ENCODE data around the gene ADGRE1.
A peak's percentile ranks its signal among the peaks of the same experiment; 100 is the strongest.

ADGRE1 gene

GRCh38 chr19:6958791-6959190 lies 71.4 kb downstream of the ADGRE1 start:
- no peak for DNase-seq (ENCODE audit: low read depth)

DNA sequence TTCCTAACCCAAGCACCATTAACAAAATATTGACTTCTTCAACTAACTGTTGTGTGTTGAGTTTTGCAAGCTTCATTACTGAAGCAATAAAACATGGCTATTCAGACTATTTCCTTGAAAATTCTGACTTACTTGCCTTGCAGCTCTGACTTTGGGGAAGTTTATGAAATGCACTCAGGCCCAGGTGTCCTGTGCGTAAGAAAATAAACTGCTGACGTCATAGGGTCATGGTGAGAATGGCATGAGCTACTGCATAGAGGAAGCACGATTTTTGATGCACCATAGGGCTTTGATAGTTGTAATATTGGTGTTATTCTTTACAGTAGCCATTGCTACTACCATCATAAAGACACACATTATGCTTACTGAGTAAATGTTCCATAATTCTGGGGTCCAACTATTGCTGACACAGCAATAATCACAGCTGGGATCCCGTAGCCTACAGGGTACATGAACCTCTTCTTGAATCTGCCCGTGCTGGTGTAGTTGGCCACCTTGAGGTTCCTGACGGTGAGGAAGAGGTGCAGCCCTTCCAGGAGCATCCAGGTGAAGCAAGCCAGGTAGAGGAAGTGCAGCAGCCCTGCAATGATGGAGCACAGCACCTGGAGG lies 76.0 kb downstream of the ADGRE1 start:
- DNase-seq (ENCODE audit: low read depth), result no peak

GRCh38 chr19:6963937-6964336 lies 76.6 kb downstream of the ADGRE1 start:
- peak; percentile 26 for DNase-seq (ENCODE audit: low read depth)

- no peak for DNase-seq (ENCODE audit: low read depth)
Observed at GRCh38 chr19:6967967-6968366, 80.6 kb downstream of the ADGRE1 start.

- no peak for DNase-seq (ENCODE audit: low read depth)
Observed at GRCh38 chr19:6969490-6969889, 82.1 kb downstream of the ADGRE1 start.

GRCh38 chr19:6970021-6970420 lies 82.6 kb downstream of the ADGRE1 start:
- DNase-seq (ENCODE audit: low read depth), result no peak

- no peak for DNase-seq (ENCODE audit: low read depth)
Observed at GRCh38 chr19:6970443-6970842, 83.1 kb downstream of the ADGRE1 start.

DNA sequence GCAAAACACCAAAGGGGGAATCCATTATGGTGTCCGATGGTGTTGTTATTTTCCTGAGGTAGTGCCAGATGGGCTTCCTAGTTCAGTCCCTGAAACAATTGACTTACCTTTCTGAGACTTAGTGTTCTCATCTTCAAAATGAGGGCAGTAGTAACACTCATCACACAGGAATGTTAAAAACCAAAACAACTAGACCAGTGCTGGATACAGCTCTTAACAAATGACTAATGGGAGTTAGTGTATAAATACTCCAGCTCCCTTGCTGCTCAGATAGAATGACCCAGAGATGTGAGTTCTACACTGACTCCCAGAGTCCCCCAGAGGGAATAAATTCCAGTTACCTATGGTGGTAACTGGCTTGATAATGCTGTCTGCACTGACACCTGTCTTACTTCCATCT lies 84.0 kb downstream of the ADGRE1 start:
- no peak for DNase-seq (ENCODE audit: low read depth)

- no peak for DNase-seq (ENCODE audit: low read depth)
Observed at GRCh38 chr19:6976197-6976596, 88.8 kb downstream of the ADGRE1 start.

DNA sequence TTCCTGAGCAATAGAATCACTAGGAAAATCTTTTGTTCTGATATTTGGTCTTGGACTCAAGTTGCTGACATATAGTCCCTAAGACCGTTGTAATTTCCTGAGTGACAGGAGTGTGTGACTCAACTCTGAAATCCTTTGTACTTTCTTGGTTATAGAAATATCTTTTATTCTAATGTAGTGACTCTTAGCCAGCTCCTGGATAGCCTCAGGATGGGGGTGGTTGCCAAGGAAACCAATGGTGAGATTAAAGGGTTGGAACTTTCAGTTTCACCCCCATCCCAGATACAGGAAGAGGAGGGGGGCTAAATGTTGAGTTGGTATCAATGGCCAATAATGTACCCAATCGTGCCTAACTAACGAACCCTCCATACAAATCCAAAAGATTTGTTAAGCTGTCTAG lies 92.0 kb downstream of the ADGRE1 start:
- DNase-seq (ENCODE audit: low read depth), result no peak

- DNase-seq (ENCODE audit: low read depth), result no peak
Observed at GRCh38 chr19:6983448-6983847, 96.1 kb downstream of the ADGRE1 start.

GRCh38 chr19:6987850-6988249 lies 100.5 kb downstream of the ADGRE1 start:
- no peak for DNase-seq (ENCODE audit: low read depth)

DNA sequence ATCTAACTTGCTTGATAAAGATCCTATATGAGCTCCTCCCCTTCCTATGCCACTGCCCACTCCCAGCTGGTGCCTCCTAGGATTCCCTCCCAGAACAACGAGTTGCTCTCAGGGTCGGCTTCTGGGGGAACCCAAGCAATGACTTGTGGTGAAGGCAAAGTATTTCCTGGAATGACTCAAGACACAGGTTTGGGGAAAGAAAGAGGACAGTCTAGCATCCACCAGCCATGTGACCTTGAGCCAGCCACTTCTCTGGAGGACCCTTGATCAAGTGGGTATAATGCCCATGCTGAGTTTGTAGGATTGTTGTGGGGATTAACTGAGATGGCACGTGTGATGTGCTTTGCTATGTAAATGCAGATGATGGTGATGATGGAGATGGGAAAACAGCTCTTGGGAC lies 100.9 kb downstream of the ADGRE1 start:
- DNase-seq (ENCODE audit: low read depth), result no peak

All from activated T-cell treated with anti-CD3 and anti-CD28 coated beads for 48 hours (primary cell).